ENCODE measurements around the gene LRMDA.

Gene LRMDA

DNA sequence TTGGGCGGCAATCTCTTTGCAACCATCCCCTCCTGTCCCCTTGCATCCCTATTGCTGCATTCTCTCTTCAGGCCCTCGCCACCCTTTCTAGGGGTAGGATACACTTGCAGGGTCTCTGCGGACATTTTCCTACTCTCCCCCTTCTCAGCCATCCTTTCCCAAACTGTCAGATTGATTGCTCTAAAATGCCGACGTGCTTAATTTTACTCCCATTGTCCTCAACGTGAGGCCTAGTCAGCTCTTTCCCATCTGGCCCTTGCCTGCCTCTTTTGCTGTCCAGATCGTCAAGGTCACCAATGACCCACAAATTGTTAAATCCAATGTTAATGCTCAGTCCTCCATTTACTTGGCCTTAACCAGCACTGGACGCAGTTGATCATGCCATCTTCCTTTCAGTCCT, 12.7 kb upstream of the LRMDA start:
- no peak for DNase-seq (ENCODE audit: low read depth in 2 of 2, low spot score in 1 of 2)

DNA sequence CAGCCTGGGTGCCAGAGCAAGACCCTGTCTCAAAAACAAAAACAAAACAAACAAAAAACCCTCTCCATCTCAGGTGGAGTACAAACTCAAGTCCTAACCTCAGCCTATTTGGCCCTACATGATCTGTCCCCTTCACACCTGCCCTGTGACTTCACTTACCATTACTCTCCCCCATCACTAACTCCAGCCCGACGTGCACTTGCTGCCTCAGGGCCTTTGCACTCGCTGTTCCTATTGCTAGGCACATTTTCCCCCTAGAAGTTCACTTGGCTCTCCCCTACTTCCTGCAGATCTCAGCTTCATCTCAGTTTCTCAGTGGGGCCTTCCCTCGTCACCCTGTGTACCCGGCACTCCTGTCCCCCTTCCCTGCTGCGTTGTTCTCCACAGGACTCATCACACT, 8.5 kb upstream of the LRMDA start:
- no peak for DNase-seq (ENCODE audit: low read depth in 2 of 2, low spot score in 1 of 2)

DNA sequence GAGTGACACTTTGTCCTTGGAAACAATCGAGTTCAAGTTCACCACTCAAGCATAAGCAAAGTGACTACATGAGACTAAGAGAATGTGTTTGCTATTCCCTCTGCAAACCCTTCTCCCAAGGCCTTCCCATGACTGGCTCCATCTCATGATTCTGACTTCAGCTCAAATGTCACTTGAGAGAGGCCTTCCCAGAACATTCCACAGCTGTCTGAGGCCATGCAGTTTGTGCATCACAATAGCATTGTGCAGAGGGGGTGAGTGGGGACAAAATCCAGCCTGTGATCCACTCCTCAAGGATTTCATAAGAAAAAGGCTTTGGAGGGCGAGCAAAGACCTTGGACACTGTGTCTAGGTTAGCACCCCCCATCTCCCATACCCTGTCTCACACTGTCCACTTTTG, 6.9 kb upstream of the LRMDA start:
- DNase-seq (ENCODE audit: low read depth in 2 of 2, low spot score in 1 of 2): no peak

DNA sequence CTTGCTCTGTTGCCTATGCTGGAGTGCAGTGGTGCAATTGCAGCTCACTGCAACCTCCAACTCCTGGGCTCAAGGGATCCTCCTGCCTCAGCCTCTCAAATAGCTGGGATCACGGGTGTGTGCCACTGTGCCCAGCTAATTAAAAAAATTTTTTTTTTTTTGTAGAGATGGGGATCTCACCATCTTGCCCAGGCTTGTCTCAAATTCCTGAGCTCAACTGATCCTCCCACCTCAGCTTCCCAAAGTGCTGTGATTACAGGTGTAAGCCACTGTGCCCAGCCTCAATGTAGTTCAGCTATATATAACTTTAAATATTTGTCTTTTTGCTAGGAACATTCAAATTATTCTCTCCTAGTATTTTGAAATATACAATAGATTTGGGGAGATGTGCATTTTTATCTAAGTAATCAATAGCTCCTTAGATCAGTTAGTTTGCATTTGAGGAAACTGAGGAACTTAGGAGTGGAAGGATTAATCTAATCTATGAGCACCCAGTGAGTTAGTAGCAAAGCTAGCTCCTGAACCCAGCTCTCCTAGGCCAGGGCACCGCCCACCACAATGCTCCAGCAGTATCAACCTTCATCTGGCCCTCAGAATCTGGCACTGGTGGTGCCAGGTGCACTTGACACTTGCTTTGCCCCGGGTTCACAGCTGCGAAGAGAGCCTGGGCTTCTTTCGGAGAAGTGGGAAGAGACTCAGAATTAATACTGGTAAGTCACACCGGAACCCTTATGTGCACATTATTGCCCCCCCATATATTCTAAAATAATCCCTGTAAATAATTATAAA, 5.9 kb upstream of the LRMDA start:
- DNase-seq (ENCODE audit: low read depth in 2 of 2, low spot score in 1 of 2): no peak

DNA sequence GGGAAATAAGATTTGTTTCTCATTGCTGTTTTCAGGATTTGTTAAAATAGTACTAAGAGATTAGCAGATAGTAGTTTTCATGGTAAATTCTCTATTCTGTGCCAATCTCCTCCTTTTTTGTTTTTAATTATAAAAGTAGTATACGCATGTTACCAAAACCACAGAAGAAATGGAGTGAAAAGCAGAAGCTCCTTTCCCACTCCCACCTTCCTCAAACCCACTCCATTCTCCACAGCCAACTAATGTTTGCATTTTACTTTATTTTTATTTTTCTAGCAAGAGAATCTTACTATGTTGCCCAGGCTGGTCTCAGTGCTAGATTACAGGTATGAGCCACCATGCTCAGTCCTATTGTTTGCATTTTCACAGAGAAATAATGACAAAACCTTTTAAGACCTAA, 4.5 kb upstream of the LRMDA start:
- DNase-seq (ENCODE audit: low read depth in 2 of 2, low spot score in 1 of 2): no peak

DNA sequence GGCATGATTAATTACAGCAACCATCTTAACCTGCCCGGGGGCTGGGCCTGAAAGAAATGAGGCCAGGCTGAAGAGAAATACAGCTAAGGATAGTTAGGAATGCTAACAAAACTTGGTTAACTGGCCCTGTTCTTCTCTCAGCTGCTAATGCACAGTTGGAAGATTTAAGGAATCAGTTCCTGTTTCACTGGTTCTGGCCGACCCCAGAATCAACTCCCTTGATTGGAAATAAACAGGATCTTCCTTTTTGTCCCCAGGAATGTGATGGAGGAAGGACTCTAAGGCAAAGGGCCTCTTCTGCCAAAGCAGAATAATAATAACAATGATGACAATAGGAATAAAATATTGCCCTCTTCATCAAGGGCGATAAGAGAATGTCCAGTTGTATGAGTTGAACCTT, 3.5 kb upstream of the LRMDA start:
- DNase-seq (ENCODE audit: low read depth in 2 of 2, low spot score in 1 of 2): no peak

DNA sequence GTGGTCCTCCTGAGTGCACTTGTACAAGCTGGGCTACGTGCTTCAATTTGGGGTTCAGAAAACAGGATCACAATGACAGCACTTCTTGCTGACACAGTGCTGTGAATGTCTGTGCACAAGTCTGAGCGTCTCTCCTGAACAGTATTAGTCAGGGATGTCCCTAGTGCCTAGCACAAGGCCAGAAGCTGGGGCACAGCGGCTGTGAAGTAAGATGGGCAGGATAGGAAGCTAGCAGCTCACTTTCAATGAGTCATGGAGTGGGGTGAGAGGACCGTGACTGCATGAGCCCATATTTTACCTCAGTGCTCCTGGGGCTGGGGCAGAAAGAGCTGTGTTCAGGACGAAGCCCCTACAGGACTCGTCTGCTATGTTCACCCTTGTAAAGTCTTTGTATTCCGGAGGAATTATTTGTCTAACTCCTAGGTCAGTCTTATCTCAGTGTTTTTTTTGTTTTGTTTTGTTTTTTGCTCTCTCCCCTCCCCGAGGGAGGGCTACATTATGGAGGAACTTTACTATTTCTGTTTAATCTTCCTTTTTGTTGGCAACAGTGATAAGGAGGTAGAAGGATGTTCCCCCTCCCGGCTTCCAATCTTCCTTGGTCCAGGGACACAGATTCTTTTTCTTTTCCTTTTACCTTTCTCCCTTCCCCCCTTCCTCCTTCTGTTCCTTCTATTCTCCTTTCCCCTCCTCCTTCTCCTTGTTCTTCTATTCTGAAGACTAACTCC, 2.8 kb upstream of the LRMDA start:
- no peak for DNase-seq (ENCODE audit: low read depth in 2 of 2, low spot score in 1 of 2)

DNA sequence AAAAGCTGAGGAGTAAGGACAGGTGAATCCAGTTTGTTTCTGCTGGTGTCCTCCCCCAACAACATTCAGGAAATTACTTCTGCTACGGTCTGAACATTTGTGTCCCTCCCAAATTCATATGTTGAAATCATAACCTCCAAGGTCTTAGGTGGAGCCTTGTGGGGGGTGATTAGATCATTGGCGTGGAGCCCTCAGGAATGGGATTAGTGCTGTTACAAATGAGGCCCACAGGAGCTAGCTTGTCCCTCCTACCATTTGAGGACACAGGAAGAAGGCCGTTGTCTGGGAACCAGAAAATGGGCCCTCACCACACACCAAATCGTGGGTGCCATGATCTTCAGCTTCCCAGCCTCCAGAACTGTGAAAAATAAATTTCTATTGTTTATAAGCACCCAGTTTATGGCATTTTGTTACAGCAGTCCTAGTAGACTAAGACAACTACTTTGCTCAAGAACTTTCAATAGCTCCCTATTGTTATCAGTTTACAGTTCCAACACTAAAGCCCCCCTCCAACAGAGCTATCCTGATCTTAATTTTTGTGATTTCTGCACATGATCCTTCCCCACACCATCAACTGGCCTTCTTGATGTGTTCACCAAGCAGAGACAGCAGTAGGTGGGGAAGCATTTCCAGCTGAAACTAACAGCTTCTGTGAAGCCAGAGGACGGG, 2.1 kb upstream of the LRMDA start:
- DNase-seq (ENCODE audit: low read depth in 2 of 2, low spot score in 1 of 2): no peak

DNA sequence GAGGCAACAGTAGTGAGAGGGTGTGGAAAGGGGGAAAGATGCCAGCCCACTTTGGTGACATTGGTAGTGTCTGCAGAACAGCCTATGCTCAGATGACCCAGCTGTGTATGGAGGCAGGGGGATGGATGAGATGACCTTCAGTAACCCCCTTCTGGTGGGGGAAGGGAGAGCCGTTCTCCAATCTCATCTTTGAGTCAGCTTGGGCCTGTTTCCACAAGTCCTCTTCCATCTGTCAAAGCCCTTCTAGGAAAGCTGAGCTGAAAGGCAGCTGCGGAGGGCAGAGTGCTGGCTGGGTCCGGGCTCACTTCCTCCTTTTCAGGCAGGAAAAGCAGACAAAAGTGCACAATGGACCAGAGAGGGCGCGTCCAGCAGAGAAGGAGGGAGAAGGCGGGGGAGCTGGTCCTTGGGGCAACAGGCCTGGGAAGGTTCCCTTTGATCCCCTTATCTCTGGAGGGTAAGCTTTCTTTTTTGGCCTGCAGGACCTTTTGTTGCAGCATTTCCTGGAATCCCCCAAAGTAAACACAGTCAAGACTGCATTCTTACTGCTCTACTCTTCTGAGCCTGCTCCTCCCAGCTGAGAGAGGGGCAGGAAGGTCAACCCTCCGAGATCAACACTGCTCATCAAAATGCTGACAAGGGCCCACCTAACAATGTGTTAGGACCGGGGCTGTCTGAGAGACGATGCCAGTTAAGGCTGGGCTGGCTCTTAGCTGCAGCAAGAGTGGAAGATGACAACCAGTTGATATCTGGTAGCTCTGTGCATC, 1.2 kb upstream of the LRMDA start:
- no peak for DNase-seq (ENCODE audit: low read depth in 2 of 2, low spot score in 1 of 2)

DNA sequence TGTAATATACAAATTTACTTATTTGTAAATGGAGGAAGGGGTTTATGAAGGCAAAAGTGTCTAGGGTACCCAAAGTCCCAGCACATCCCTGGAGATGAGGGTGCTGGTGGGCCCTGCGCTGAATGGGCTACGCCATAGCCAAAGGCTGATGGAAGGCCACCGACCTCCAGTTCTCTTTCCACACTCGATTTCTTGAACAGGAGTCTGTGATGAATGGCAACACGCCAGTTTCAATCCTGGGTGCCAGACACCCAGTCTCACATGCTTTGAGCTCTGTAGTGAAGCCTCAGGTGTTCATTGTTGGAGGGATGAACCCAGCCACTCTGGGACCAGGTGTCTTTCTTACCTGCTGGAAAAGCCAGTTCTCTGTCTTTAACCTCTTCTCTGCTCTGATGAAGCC, 752 bp downstream of the LRMDA start:
- DNase-seq (ENCODE audit: low read depth in 2 of 2, low spot score in 1 of 2): no peak

DNA sequence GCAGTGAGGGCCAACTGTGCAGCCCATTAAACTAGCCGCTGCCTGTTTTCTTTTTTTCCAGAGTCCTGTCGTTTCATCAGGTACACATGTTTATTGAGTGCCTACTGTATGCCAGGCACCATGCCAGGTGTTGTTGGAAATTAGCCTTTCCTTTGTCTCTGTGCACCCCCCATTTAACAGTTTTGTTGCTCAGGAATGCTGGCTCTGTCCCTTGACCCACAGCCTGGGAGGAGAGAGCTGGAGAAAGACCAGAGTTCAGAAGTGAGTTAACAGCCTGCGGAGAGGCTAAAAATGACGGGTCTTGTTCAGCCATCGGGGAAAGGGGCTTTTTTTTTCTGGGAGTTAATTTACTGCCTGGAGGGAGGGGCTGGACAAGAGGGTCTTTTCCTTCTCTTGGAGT, 1.3 kb downstream of the LRMDA start:
- no peak for DNase-seq (ENCODE audit: low read depth in 2 of 2, low spot score in 1 of 2)

DNA sequence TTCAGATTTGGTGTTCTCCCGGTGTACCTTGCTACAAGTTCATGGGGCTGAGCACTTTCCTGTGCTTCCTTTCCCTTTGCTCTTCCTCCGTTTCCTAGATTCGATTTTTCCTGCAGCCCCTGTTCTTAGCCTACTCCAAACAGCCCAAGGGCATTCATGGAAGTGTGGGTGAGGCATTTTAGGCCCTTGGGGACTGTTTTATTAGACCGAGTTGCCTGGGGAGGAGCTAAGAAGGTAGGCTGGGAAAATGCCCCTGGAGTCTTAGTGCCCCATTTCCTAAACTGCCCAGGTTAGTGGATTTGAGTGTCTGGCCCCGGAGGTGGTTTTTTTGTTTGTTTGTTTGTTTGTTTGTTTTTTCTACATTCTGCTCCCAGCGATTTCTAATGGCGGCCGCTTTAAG, 1.8 kb downstream of the LRMDA start:
- DNase-seq (ENCODE audit: low read depth in 2 of 2, low spot score in 1 of 2): no peak

DNA sequence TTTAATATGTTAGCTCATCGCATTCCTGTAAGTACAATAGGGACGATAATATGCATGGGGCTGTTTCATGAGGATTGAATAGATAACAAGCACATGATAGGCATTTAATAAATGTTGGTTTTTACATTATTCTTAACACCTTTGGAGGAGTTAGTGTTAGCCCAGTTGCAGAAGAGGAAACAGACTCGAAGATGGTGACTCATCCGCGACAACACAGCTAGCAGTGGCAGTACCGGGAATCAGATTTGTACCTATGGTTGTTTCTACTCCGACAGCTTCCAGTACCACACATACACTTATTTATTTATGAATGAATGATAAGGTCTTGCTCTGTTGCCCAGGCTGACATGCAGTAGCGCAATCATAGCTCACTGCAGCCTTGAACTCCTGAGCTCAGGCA, 2.9 kb downstream of the LRMDA start:
- no peak for DNase-seq (ENCODE audit: low read depth in 2 of 2, low spot score in 1 of 2)

DNA sequence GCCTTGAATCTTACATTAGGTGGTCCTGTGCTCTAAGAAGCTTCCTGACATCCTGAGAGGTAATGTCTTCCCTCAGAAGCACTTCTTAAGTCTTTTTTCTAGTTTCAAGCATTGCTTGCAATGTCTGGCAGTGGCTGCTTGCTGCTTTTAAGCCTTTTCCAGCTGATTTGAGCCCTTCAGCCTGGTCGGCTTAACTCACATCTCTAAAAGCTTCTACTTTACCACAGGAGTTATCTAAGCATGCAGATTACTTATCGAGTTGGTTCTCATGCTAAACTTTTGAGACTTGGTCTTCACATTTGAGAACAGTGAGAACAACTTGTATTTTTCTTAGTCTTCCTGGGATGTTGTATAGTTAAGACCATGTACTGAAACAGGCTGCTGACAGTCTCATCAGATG, 3.9 kb downstream of the LRMDA start:
- DNase-seq (ENCODE audit: low read depth in 2 of 2, low spot score in 1 of 2): no peak

DNA sequence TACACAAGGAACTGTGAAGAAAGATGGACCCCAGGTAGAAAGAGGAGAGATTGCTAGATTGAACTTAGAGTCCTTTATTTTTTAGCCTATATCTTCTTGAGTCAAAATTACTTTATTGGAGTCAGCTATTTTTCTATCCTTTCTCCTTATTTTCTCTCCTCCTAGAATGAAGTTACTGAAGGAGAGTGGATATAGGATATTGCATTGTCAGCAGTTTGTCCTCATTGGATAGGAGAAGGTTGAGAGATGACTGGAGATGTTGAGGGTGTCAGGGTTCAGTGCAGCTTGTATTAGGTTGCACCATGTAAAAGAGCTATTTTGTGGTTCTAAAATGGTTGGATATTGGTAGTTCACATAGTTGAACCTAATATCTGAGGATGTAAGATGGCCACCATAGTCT, 5.5 kb downstream of the LRMDA start:
- no peak for DNase-seq (ENCODE audit: low read depth in 2 of 2, low spot score in 1 of 2)

DNA sequence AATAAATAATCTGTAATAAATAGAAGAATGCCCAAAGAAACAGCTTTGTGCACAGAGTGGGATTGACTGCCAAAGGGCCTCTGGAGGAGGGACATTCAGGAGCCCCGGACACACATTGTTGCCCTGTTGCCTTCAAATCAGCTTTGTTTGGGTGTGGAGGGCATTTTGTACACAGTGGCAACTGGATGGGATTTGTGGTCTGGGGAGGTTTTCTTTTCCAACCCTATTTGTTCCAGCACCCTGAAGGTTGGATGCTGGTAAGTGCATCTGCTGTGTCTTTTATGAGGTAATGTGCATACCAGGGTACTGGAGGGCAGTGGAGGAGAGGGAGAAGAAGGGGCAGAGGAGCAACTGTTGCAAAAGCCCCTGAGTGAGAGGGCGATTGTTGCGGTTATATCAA, 6.3 kb downstream of the LRMDA start:
- DNase-seq (ENCODE audit: low read depth in 2 of 2, low spot score in 1 of 2): no peak

DNA sequence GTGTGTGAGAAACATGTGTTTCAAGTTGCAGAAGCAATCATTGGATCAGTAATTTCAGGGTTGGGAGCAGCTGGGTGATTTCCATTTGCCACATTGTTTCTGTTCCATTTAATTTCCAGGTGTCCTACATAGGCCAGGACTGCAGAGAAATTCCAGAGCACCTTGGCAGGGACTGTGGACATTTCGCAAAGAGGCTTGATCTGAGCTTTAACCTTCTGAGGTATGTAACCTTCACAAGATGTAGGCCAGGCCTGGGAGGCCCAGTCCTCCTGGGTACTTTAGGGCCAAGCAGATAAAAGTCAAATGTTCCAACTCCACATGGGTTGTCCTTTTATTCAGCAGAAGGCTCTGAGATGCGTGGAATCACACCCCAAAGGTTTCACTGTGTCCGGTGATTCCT, 6.9 kb downstream of the LRMDA start:
- no peak for DNase-seq (ENCODE audit: low read depth in 2 of 2, low spot score in 1 of 2)

DNA sequence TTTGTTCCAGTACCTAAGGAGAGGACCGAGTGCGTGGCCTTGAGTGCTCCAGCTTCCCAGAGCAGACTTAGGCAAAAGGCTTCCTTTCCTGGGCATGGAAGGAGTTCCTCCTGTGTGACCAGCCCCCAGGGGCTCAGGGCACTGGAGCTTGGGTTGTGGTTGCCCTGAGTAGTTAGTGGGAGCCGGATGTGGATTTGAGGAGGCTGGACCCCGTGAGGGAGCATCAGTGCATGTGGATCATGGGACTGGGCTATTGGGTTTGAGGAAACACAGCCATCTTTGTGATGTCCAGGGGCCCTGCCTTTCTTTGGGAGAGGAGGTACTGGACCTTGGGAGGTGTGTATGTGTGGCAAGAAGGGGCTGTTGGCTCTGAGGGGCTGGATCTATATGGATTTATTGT, 8.4 kb downstream of the LRMDA start:
- DNase-seq (ENCODE audit: low read depth in 2 of 2, low spot score in 1 of 2): no peak

DNA sequence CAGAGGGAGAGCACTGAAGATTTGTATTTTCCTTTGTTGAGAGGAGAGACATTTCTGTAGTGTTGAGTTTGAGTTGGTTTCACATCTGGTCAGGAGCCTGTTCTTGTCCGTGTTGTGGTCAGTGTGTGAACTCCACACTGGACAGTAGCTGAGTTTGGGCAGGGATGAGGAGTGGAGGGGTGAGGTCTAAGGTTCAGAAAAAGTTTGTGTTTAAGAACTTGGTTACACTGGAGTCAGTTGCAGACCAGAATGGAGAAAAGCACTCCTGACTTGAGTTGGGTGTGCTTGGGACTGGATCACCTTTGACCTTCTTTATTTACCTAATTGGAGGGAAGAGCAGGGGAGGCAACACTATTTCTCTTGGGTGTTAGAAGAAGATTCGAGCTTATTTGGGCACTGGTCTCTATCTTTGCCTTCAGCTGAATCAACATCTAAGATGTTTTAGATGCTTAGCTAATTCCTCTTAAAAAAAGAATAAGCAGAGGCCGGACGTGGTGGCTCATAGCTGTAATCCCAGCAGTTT, 8.9 kb downstream of the LRMDA start:
- no peak for DNase-seq (ENCODE audit: low read depth in 2 of 2, low spot score in 1 of 2)

DNA sequence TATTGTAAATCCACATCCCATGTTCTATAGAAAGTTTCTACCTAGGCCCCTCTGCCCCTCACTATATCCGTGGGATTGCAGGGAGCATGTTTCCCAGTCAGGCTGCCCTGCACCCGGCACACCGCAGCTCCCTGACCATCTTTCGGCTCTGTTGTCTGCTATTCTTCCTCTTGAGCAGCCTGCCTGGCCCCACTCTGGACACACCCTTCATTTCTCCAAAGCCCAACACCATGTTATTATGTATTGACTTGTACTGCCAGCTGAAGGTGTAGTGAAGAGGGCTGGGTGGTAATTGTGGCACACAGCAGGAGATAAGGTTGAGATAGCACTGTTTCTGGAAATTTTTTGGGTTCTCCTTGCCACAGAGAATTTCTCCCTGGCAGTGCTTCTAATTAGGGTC, 9.8 kb downstream of the LRMDA start:
- no peak for DNase-seq (ENCODE audit: low read depth in 2 of 2, low spot score in 1 of 2)

DNA sequence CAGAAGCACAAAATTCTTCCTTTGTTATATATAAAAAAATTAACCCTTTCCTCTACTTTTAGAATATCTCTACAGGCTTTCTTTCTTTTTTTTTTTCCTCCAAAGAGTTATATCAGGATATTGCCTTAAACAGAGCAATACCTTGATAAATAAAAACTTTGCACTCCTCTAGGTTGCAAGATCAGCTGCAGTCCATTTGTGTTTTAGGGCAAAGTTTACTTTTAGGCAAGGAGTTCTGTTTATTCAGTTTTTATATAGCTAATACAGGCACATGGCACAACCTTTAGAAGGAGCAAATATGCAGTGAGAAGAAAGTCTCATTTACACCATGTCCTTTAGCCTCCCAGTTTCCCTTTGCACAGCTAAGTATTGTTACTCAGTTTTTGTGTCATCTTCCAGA, 10.3 kb downstream of the LRMDA start:
- DNase-seq (ENCODE audit: low read depth in 2 of 2, low spot score in 1 of 2): no peak

Measured in stimulated activated CD8-positive, alpha-beta memory T cell treated with anti-CD3 and anti-CD28 coated beads, Interleukin-4, amount 100 ng/mL, for 4 hours (primary cell).